Globus pallidus (tissue), 1 donor: ENCODE data around the gene ANP32D.
"Not testable (repeated sequence)": the region's sequence is repeated elsewhere in the genome, so short reads cannot be mapped to it uniquely, and the experiment has no call there.

ENCODE experiments used
- DNase-seq: peaks from one replicate; pipeline ENCODE4 v3.0.0-alpha.2; 2015; ENCODE audit warnings: low spot score

ANP32D gene

GRCh38 chr12:48506836-48507235, 34.5 kb downstream of the ANP32D start:
- not testable (repeated sequence) for DNase-seq

GRCh38 chr12:48508987-48509386, 36.6 kb downstream of the ANP32D start:
- DNase-seq, result no peak

- DNase-seq, result no peak
Observed at GRCh38 chr12:48510111-48510510, 37.8 kb downstream of the ANP32D start.

GRCh38 chr12:48512855-48513254, 40.5 kb downstream of the ANP32D start:
- DNase-seq, result no peak

- no peak for DNase-seq
Observed at GRCh38 chr12:48514728-48515127, 42.4 kb downstream of the ANP32D start.

GRCh38 chr12:48520381-48520780, 48.0 kb downstream of the ANP32D start:
- DNase-seq, result not testable (repeated sequence)
